GM23248 (cell line): ENCODE data around the gene TADA2A. TPM values are rescaled to one million over a fixed set of nuclear protein-coding genes. Genes with fewer than 3 reads are reported as not detected.

Experiments used
- DNase-seq: peaks from one replicate; pipeline ENCODE4 v3.0.0-alpha.2; 2015
- H2AFZ ChIP-seq: fragments of 200-600 bp; sonication (generic); 2 replicates; pipeline ENCODE4 v1.6.1; 2016; ENCODE audit warnings: antibody characterized with exemption
- H3F3A ChIP-seq: fragments of 200-600 bp; sonication (generic); 2 replicates; pipeline ENCODE4 v1.6.1; 2016; ENCODE audit warnings: mild to moderate bottlenecking, antibody characterized with exemption, mixed run types; ENCODE audit not compliant: insufficient read depth
- H3K27ac ChIP-seq: fragments of 200-600 bp; sonication (generic); 2 replicates; pipeline ENCODE4 v1.5.1; 2016; ENCODE audit warnings: mild to moderate bottlenecking
- H3K27me3 ChIP-seq: fragments of 200-600 bp; sonication (generic); replicated peaks from 2 replicates; pipeline ENCODE4 v1.6.1; 2016; ENCODE audit warnings: mild to moderate bottlenecking; ENCODE audit not compliant: insufficient read depth
- H3K36me3 ChIP-seq: fragments of 200-600 bp; sonication (generic); 2 replicates; pipeline ENCODE4 v1.6.1; 2016; ENCODE audit warnings: low read depth, mild to moderate bottlenecking
- H3K4me1 ChIP-seq: fragments of 200-600 bp; sonication (generic); 2 replicates; pipeline ENCODE4 v1.6.1; 2016; ENCODE audit warnings: mild to moderate bottlenecking; ENCODE audit not compliant: insufficient read depth
- H3K4me2 ChIP-seq: fragments of 200-600 bp; sonication (generic); one replicate; pipeline ENCODE4 v1.6.1; 2016; ENCODE audit warnings: mild to moderate bottlenecking; ENCODE audit not compliant: unreplicated experiment
- H3K4me3 ChIP-seq: fragments of 200-600 bp; sonication (generic); 2 replicates; pipeline ENCODE4 v1.5.1; 2016; ENCODE audit warnings: mild to moderate bottlenecking
- H3K79me2 ChIP-seq: fragments of 200-600 bp; sonication (generic); 2 replicates; pipeline ENCODE4 v1.6.1; 2016; ENCODE audit warnings: mild to moderate bottlenecking; ENCODE audit not compliant: insufficient read depth
- H3K9ac ChIP-seq: fragments of 200-600 bp; sonication (generic); 2 replicates; pipeline ENCODE4 v1.6.1; 2016; ENCODE audit warnings: mild to moderate bottlenecking
- H3K9me2 ChIP-seq: fragments of 200-600 bp; sonication (generic); 2 replicates; pipeline ENCODE4 v1.6.1; 2016; ENCODE audit warnings: mixed run types, mild to moderate bottlenecking, moderate library complexity; ENCODE audit not compliant: insufficient read depth
- H3K9me3 ChIP-seq: fragments of 200-600 bp; sonication (generic); one replicate; pipeline ENCODE4 v1.6.1; 2017; ENCODE audit warnings: low read depth
- H4K20me1 ChIP-seq: fragments of 200-600 bp; sonication (generic); 2 replicates; pipeline ENCODE4 v1.6.0; 2016; ENCODE audit not compliant: insufficient read depth
- EZH2 ChIP-seq: fragments of 200-600 bp; sonication (generic); IDR thresholded peaks from 2 replicates; pipeline ENCODE4 v1.6.1; 2018; ENCODE audit warnings: antibody characterized with exemption, mild to moderate bottlenecking; ENCODE audit not compliant: insufficient read depth, poor library complexity, severe bottlenecking
- EZH2phosphoT487 ChIP-seq: fragments of 200-600 bp; sonication (generic); IDR thresholded peaks from 2 replicates; pipeline ENCODE4 v1.6.1; 2018; ENCODE audit warnings: antibody characterized with exemption, moderate library complexity, mild to moderate bottlenecking, low read depth; ENCODE audit not compliant: insufficient read depth
- WGBS, 2 experiments: methylation state at CpG; one replicate each; pipeline ENCODE4 v1.1.6; 2015 to 2017; ENCODE audit warnings: low lambda C conversion rate in 2 of 2, low coverage in 1 of 2; ENCODE audit errors: missing lambda C conversion rate in 2 of 2; 5-methylcytosine and 5-hydroxymethylcytosine counted together
- in situ Hi-C: fragments of 300-500 bp; cut with MboI; formaldehyde crosslinking; loops from 2 replicates; pipeline ENCODE4 v1.15.0; 2020
- polyA plus RNA-seq: library from polyadenylated mRNA; unstranded; fragments of >200 nt; fragmentation: Nextera tagmentation; extraction: Ambion mirVana; gene quantifications from 2 replicates; pipeline ENCODE4 v1.2.1, GENCODE V29; 2016
- total RNA-seq: library from RNA; depleted of rRNA; stranded (reverse); fragments of >200 nt; shearing (Covaris generic); gene quantifications from 2 replicates; pipeline ENCODE4 v1.2.3, GENCODE V29; 2014

Gene TADA2A
- total and polyA plus RNA-seq, 2 experiments from 2014 or later: 16.7 to 18.3 TPM

DNA sequence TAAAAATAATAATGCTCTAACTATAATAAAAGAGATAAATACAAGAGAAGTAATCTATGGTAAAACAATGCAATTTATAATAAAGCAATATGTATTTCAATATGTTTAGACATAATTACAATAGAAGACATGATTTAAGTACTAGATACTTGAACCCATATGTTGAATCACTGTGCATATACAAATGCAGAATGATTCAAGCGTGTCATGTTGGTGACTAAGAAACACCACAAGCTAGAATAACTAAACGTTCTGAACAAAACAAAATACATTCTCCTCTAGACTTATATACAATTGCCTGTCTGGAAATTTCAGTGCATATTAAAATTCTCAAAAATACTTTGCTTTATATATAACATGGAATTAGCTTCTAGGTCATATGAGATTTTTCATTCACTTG, 11.2 kb downstream of the TADA2A start:
- Histone ChIP-seq H3K79me2 (peaks cover 78% of the 10 kb centered on the region), H4K20me1 (no peaks in the 10 kb centered on the region), H3K4me3 (no peak overlapping the region), H3K9me2 (no peaks in the 10 kb centered on the region), H3K9me3 (no peaks in the 10 kb centered on the region), H3K36me3 (peaks cover 28% of the 10 kb centered on the region), H3K27me3 (no peaks in the 10 kb centered on the region), H3K4me2 (no peak overlapping the region), H3F3A (no peaks in the 10 kb centered on the region), H3K4me1 (no peaks in the 10 kb centered on the region), H3K9ac (no peak overlapping the region), H2AFZ (no peak overlapping the region), H3K27ac (no peak overlapping the region)
- peak; percentile 53 for DNase-seq
- in situ Hi-C loops: loop anchor here (10.0 kb wide), 1 partner anchor 57 kb away; no protein-coding TSS in a partner anchor
- TF ChIP-seq EZH2phosphoT487: no peak
- TF ChIP-seq EZH2: no peak
- 26 to 42% methylated on average over 2 of the region's 2 CpGs for WGBS, 2 experiments

DNA sequence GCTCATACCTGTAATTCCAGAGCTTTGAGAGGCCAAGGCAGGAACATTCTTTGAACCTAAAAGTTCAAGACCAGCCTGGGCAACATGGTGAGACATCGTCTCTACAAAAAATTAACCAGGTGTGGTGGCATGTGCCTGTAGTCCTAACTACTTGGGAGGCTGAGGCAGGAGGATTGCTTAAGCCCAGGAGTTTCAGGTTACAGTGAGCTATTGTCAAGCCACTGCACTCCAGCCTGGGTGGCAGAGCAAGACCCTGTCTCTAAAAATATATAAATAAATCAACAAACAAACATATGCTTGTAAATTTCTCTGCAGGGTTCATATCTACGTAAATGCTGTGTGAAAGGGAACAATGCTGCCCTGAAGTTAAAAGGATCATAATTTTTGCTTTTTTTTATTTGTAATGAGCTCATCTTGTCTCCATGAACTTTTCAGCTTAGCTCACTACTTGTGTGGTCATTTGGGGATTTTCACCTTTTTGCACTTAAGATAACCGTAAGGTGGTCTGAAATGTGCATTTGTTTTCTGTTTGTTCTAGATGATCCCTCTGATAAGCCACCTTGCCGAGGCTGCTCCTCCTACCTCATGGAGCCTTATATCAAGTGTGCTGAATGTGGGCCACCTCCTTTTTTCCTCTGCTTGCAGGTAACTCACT, 16.4 kb downstream of the TADA2A start:
- Histone ChIP-seq H3K27me3 (no peaks in the 10 kb centered on the region), H3K4me3 (no peak overlapping the region), H3K9me3 (no peaks in the 10 kb centered on the region), H3K9ac (no peak overlapping the region), H3F3A (peaks cover 11% of the 10 kb centered on the region), H3K9me2 (no peaks in the 10 kb centered on the region), H4K20me1 (no peaks in the 10 kb centered on the region), H3K4me1 (no peaks in the 10 kb centered on the region), H3K4me2 (no peak overlapping the region), H3K79me2 (peaks cover 44% of the 10 kb centered on the region), H3K36me3 (peaks cover 40% of the 10 kb centered on the region), H3K27ac (no peak overlapping the region), H2AFZ (no peak overlapping the region)
- TF ChIP-seq EZH2 (no peak), EZH2phosphoT487 (no peak)
- WGBS, 2 experiments: 95 to 97% methylated on average over 4 of the region's 4 CpGs
- in situ Hi-C loops: no loop called here
- no peak for DNase-seq

GRCh38 chr17:37425268-37425667, 18.6 kb downstream of the TADA2A start:
- no peaks in the 10 kb centered on the region for H3K9me2 ChIP-seq
- in situ Hi-C loops: no loop called here
- no peaks in the 10 kb centered on the region for H3K27me3 ChIP-seq
- H3F3A ChIP-seq: peaks cover 26% of the 10 kb centered on the region
- H3K4me2 ChIP-seq: no peak overlapping the region
- H3K27ac ChIP-seq: no peak overlapping the region
- H3K79me2 ChIP-seq: peaks cover 24% of the 10 kb centered on the region; the same call in 1 of the 2 replicates
- TF ChIP-seq EZH2 (no peak), EZH2phosphoT487 (no peak)
- H3K9me3 ChIP-seq: no peaks in the 10 kb centered on the region
- peaks cover 22% of the 10 kb centered on the region for H3K36me3 ChIP-seq
- no peak overlapping the region for H2AFZ ChIP-seq
- no peaks in the 10 kb centered on the region for H4K20me1 ChIP-seq
- no peak overlapping the region for H3K4me3 ChIP-seq
- H3K9ac ChIP-seq: no peak overlapping the region
- 91 to 96% methylated on average over 1 of the region's 1 CpG for WGBS, 2 experiments
- no peak for DNase-seq
- peaks cover 12% of the 10 kb centered on the region for H3K4me1 ChIP-seq

DNA sequence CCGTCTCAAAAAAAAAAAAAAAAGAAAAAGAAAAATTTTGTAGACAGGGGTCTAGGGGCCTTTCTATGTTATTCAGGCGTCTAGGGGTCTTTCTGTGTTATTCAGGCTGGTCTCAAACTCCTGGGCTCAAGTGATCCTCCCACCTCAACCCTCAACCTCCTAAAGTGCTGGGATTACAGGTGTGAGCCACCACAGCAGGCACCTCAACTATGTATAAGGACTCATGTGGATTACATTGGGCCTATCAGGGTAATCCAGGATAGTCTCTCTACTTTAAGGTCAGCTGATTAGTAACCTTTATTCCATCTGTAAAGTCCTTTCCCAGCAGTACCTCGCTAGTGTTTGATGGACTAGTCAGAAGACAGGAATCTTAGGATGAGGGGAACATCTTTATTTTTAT, 22.4 kb downstream of the TADA2A start:
- H3K4me1 ChIP-seq: peaks cover 19% of the 10 kb centered on the region
- no peak overlapping the region for H3K9ac ChIP-seq
- no peaks in the 10 kb centered on the region for H4K20me1 ChIP-seq
- H3K9me3 ChIP-seq: no peaks in the 10 kb centered on the region
- no peaks in the 10 kb centered on the region for H3K27me3 ChIP-seq
- no peak overlapping the region for H3K4me2 ChIP-seq
- H3K9me2 ChIP-seq: no peaks in the 10 kb centered on the region
- no peak for DNase-seq
- peaks cover 37% of the 10 kb centered on the region for H3F3A ChIP-seq
- peaks cover 27% of the 10 kb centered on the region for H3K36me3 ChIP-seq
- TF ChIP-seq EZH2 (no peak), EZH2phosphoT487 (no peak)
- WGBS, 2 experiments: 96 to 99% methylated on average over 3 of the region's 3 CpGs
- H2AFZ ChIP-seq: no peak overlapping the region
- in situ Hi-C loops: no loop called here
- peaks cover 40% of the 10 kb centered on the region for H3K79me2 ChIP-seq
- H3K4me3 ChIP-seq: no peak overlapping the region
- H3K27ac ChIP-seq: peak overlapping the region; percentile 92

- TF ChIP-seq EZH2phosphoT487 (no peak), EZH2 (no peak)
- Histone ChIP-seq H4K20me1 (no peaks in the 10 kb centered on the region), H3K36me3 (peaks cover 27% of the 10 kb centered on the region), H3K79me2 (peaks cover 44% of the 10 kb centered on the region), H3K27me3 (no peaks in the 10 kb centered on the region), H3K4me3 (no peak overlapping the region), H3K9me2 (no peaks in the 10 kb centered on the region), H3K27ac (peak overlapping the region; percentile 92), H2AFZ (no peak overlapping the region), H3K4me1 (peaks cover 19% of the 10 kb centered on the region), H3K9ac (peak overlapping the region; percentile 66), H3K9me3 (no peaks in the 10 kb centered on the region), H3K4me2 (peak overlapping the region; percentile 43), H3F3A (peaks cover 37% of the 10 kb centered on the region)
- 94 to 97% methylated on average over 1 of the region's 1 CpG for WGBS, 2 experiments
- in situ Hi-C loops: no loop called here
- DNase-seq: peak; percentile 52
These were observed 22.8 kb downstream of the TADA2A start for GRCh38 chr17:37429453-37429852.
